Left colon (tissue), 2 donors: ENCODE data around the gene TNNT1. TPM values are rescaled to one million over a fixed set of nuclear protein-coding genes. Genes with fewer than 3 reads are reported as not detected.
"Not testable (repeated sequence)": the region's sequence is repeated elsewhere in the genome, so short reads cannot be mapped to it uniquely, and the experiment has no call there.

Experiments
- ATAC-seq: fragments of 200-7000 bp; cut with Tn5 transposase; one replicate; pipeline ENCODE4 v1.9.1; 2020; ENCODE audit warnings: mild to moderate bottlenecking, moderate library complexity
- DNase-seq, 2 donors: peaks; one replicate each; pipeline ENCODE4 v3.0.0-alpha.2; 2020
- intact Hi-C, 2 donors: fragments of 100-400 bp; cut with DNase I in 1 of 2; cut with micrococcal nuclease in 1 of 2; formaldehyde crosslinking; loops; one replicate each; pipeline versions ENCODE4 v1.11.2 to v1.14.0; 2022; cut with DNase I, micrococcal nuclease
- total RNA-seq, 2 donors: library from RNA; stranded (reverse); fragmentation: NEBNext Ultra II Directional; extraction: Animal tissue kit (Norgen Biotek cat#: 25700); gene quantifications; one replicate each; pipeline ENCODE4 v1.2.1, GENCODE V29; 2021
- donor health status: DM: no; HTN: no; CAD: no.
- donor health status: DM: yes; HTN: yes; CAD: no.

TNNT1 gene
- total RNA-seq, 2 donors from 2014 or later: 0.40 to 0.70 TPM

DNA sequence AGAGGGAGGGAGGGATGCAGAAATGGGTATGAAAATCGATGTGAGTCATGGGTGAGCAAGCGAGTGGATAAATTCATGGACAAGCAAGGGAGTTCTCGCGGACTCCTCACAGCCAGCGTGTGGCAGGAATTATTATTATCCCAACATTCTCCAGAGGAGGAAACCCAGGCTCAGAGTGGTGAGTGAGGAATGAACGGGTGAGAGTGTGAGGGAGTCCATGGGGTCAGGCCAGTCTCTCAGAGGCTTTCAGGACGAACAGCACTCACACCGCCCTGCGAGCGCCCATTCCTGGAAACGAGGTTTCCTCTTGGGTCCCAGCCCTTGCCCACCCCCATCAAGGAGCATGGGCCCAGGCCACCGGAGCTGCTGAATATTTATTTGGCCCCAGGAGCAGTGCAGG is 23.7 kb upstream of the TNNT1 start:
- ATAC-seq: no peak
- intact Hi-C loops: no loop called here
- no peak for DNase-seq

DNA sequence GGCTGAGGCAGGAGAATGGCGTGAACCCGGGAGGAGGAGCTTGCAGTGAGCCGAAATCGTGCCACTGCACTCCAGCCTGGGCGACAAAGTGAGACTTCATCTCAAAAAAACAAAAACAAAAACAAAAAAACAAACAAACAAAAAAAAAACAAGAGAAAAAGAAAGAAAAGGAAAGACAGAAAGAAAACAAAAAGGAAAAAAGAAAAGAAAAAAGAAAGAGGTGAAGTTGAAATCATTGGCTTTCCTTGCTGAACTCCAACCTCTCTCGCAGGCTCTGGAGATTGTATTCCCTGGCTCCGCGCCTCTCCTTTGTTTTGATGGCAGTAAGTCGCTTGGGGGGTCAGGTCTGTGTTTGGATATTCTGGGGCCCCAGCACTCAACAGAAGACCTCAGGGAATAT is 23.3 kb upstream of the TNNT1 start:
- DNase-seq, intact Hi-C loops, ATAC-seq: not testable (repeated sequence)

DNA sequence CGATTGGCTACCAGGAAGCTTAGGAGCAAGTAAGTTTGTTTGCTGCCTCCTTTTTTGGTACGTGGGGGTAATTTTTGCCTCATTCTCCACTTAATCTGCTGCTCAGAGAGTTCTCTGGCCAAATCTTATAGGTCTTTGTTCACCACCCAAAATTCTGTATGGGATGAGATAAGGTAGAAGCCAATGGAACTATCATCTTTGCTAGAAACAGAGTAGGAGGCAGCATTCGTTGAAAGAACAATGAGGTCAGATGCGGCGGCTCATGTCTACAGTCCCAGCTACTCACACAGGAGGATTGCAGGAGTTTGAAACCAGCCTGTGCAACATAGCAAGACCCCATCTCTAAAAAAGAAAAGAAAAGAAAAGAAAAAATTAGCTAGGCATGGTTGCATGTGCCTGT is 22.4 kb upstream of the TNNT1 start:
- DNase-seq (no peak), ATAC-seq (no peak)
- intact Hi-C loops: no loop called here

- DNase-seq (no peak), ATAC-seq (no peak)
- intact Hi-C loops: no loop called here
Observed at GRCh38 chr19:55169136-55169535, 20.1 kb upstream of the TNNT1 start.

GRCh38 chr19:55166530-55167268 is 17.7 kb upstream of the TNNT1 start, which contains the start of gene DNAAF3:
TSS of gene DNAAF3 (minus strand) at chr19:55166613. CDS start at chr19:55166413, 200 bp downstream.
- peak; percentile 97 for ATAC-seq
- intact Hi-C loops: no loop called here
- peak; percentile 93 to 94 for DNase-seq

GRCh38 chr19:55165952-55166529 is 17.0 kb upstream of the TNNT1 start:
- ATAC-seq (peak; percentile 79), DNase-seq (peak; percentile 52 to 79)
- intact Hi-C loops: no loop called here

DNA sequence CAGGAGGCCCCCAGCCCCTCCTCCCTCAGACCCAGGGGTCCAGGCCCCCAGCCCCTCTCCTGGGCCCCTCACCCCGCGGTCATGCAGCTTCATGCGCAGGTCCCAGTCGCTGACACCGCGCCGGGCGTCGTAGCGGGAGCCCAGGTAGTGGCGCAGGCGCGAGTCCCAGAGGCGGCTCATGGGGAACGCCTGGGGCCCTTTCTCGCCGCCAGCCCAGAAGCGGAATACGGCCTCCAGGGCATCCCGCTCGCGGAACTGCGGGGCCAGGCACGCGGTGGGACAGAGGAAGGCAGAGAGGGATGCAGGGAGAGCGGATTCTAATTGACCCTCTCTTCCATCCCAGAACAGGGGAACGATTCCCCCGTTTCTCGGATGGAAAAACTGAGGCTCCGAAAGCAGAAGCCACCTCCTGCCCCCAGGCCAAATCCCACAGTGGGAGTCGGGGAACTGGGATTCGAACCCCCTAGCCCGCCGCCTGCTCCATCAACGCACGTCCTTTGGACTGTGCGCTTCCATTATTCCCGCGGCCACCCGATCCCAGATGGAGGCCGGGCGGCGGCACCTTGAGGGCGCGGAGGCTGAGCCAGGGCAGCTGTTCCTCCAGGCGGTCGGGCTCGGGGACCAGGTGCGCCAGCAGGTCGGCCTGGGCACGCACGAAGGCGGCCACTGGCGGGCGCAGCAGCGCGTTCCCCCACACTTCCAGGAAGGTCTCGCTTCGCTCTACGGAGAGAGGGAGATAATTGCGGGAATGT is 12.7 kb upstream of the TNNT1 start:
- intact Hi-C loops: no loop called here
- DNase-seq (no peak), ATAC-seq (no peak)

GRCh38 chr19:55160986-55161365 is 12.0 kb upstream of the TNNT1 start:
- intact Hi-C loops: no loop called here
- ATAC-seq (no peak), DNase-seq (no peak)

DNA sequence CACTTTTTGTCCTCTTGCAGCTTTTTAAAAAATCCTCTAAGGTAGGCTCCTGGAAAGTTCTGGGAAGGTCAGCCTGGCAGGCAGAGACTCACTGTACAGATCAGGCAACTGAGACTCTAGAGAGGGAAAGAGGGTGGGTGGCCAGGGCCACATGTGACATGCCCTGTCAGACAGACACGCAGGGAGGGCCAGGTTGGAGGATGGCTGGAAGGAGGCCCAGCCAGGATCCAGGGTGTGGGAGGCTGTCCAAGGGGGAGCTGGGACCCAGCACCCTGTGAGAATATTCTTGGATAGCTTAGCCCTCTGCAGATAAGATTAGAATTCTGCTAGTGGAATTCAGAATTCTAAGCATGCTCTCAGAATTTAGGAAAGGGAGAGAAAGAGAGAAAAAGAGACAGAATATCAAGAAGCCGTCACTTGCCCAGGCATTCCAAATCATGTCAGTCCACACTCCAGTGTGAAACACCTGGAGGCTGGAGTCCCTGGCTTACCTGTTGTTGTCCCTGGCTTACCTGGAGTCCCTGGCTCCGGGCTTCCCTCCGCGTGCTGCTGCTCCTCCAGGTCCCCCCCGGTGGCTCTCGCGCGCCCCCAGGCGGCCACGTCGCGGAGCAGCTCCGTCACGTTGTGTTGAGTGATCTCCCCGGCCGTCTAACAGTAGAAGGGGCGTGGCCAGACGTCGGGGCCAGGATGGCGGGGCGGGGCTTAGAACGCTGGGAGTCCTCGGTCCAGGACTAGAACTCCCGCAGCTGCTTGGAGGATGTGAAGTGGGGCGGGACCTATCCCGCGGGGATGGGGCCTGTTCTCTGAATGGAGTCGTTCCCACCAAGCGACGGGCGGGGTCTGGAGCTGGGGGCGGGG is 11.4 kb upstream of the TNNT1 start:
- ATAC-seq (peak; percentile 91), DNase-seq (peak; percentile 83 to 91)
- intact Hi-C loops: no loop called here

GRCh38 chr19:55158848-55159749 is 10.1 kb upstream of the TNNT1 start:
- intact Hi-C loops: no loop called here
- no peak for ATAC-seq
- no peak for DNase-seq

GRCh38 chr19:55158423-55158822 is 9.4 kb upstream of the TNNT1 start:
- ATAC-seq (no peak), DNase-seq (no peak)
- intact Hi-C loops: no loop called here

DNA sequence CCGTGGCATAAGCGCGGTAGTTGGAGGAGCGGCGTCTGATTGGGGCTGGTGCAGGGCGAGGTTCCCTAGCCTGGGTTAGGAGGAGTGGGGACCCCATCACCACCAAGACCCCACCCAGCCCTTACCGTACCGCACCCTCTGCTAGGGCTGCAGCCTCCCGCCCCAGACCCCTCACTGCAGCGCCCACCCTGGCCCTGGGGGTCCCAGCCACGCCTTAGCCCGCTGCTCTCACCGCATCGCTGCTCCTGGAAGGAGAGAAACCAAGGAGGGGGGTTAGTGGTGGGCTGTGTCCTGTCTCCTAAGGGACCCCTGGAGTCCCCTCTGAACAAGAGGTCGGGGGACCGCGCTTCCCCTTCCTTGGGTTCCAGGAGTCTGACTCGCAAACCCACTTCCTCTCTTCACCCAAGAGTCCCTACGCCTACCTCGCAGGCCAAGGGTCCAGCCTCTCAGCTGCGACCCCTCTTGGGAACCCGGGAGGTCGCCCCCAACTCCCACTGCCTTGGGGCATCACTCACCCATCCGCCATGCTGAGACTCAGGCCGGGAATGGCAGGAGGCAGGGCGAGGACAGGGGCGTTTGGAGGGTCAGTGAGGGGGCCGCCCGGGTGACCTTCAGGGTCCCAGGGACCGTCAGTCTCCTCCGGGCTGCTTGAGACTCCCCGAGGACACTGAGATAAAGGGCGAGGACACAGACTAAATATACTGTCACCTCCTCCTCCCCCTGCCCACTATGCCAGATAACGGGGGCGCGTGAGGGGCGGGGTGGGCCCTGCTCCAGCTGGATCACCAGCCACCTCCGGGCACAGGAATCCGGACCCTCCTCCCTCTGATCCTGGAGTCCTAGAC is 8.3 kb upstream of the TNNT1 start, which contains the start of gene TNNI3:
Gene TNNI3 (minus strand): TSS at position 669 of the 845 bp plus-strand sequence. CDS start 143 bp downstream, at position 526.
- intact Hi-C loops: no loop called here
- DNase-seq (no peak), ATAC-seq (no peak)

DNA sequence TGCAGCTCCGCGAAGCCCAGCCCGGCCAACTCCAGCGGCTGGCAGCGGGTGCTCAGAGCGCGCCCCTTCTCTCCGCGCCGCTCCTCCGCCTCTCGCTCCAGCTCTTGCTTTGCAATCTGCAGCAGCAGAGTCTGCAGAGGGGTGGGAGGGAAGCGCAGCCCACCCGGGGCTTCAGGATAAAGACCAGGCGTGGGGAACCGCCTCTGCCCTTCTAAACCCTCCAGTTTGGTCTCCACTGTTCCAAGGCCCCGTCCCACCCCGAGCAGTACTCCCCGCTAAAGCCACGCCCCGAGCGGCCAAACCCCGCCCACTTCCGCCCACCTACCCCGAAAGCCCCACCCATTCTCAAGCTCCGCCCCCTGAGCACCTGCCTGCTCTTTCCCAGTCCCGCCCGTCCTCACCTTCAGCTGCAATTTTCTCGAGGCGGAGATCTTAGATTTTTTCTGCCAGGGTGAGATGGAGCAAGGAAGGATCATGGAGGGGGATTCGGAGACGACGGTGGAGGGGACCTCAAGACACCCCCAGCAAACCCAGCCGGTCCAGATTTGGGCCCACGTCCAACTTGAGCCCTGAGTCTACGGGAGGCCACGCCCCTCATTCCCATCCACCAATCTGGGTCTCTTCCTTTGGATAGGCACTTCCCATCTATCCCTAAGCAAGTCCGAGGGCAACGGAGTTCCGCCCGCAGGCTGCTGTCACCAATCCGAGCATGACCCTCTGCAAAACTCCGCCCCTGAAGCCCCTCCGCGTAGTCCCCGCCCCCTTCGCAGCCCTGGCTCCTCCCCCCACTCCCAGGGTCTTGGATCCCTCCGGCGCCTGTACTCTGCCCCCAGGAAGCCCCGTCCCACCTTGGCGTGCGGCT is 7.4 kb upstream of the TNNT1 start:
- ATAC-seq (peak; percentile 72), DNase-seq (peak; percentile 70 to 84)
- intact Hi-C loops: no loop called here

GRCh38 chr19:55155784-55156183 is 6.8 kb upstream of the TNNT1 start:
- intact Hi-C loops, DNase-seq: not testable (repeated sequence)

GRCh38 chr19:55153652-55154264 is 4.8 kb upstream of the TNNT1 start:
- DNase-seq: no peak
- intact Hi-C loops: no loop called here
- ATAC-seq: no peak

More at GRCh38 chr19:55155784-55156183, 6.8 kb upstream of the TNNT1 start:
- not testable (repeated sequence) for ATAC-seq

DNA sequence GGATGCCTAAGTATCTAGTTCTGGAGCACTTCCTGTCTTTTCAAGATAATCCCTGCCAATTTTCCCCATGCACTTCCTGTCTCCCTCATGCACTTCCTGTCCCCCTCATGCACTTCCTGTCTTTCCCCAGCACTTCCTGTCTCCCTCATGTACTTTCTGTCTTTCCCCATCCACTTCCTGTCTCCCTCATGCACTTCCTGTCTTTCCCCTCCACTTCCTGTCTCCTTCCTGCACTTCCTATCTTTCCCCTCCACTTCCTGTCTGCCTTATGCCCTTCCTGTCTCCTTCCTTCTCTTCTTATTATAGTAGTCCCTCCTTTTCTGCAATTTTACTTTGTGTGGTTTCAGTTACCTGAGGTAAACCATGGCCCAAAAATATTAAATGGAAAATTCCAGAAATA is 3.0 kb upstream of the TNNT1 start:
- intact Hi-C loops: no loop called here
- DNase-seq (no peak), ATAC-seq (no peak)
